Activated CD8-positive, alpha-beta T cell treated with anti-CD3 and anti-CD28 coated beads for 36 hours (primary cell): ENCODE results near the gene NEUROD2. TPM values are rescaled to one million over a fixed set of nuclear protein-coding genes. Genes with fewer than 3 reads are reported as not detected.

Experiments used
- ATAC-seq: fragments of 200-7000 bp; cut with Tn5 transposase; one replicate; pipeline ENCODE4 v1.10.0; 2021; ENCODE audit warnings: mild to moderate bottlenecking, moderate library complexity
- CTCF ChIA-PET: fragments of 350-600 bp; sonication (Branson Sonifier 250); formaldehyde crosslinking; loops from one replicate; lab custom pipeline; 2021; ENCODE audit warnings: antibody characterized with exemption; lab: Charles Lee
- POLR2A ChIA-PET: fragments of 350-600 bp; sonication (Branson Sonifier 250); formaldehyde crosslinking; loops from one replicate; lab custom pipeline; 2021; ENCODE audit warnings: antibody characterized with exemption; lab: Charles Lee
- DNase-seq: peaks from one replicate; pipeline ENCODE4 v3.0.0-alpha.2; 2020
- H3K27ac Mint-ChIP-seq: one replicate; pipeline ENCODE4 v1.8.0; 2021; ENCODE audit warnings: mild to moderate bottlenecking, mixed read lengths
- H3K27me3 Mint-ChIP-seq: one replicate; pipeline ENCODE4 v1.8.0; 2021; ENCODE audit warnings: mixed read lengths
- H3K36me3 Mint-ChIP-seq: one replicate; pipeline ENCODE4 v1.8.0; 2021; ENCODE audit warnings: low read depth, mixed read lengths
- H3K4me1 Mint-ChIP-seq: one replicate; pipeline ENCODE4 v1.8.0; 2021; ENCODE audit warnings: low read depth, mixed read lengths
- H3K4me3 Mint-ChIP-seq: one replicate; pipeline ENCODE4 v1.8.0; 2021; ENCODE audit warnings: mild to moderate bottlenecking, moderate library complexity, mixed read lengths
- H3K9me3 Mint-ChIP-seq: one replicate; pipeline ENCODE4 v1.8.0; 2021; ENCODE audit warnings: mixed read lengths
- CTCF ChIP-seq: fragments of 200-600 bp; IDR thresholded peaks from one replicate; pipeline ENCODE4 v1.8.0; 2022; ENCODE audit warnings: antibody characterized with exemption, mild to moderate bottlenecking
- intact Hi-C: fragments of 100-400 bp; cut with micrococcal nuclease; formaldehyde crosslinking; loops from one replicate; pipeline ENCODE4 v1.10.0; 2022
- total RNA-seq, 2 experiments: library from RNA; stranded (reverse); gene quantifications; one replicate each; pipeline ENCODE4 v1.2.3, GENCODE V29; 2021

NEUROD2 gene
- not detected for total RNA-seq

GRCh38 chr17:39607851-39608130 is at the start of gene NEUROD2:
Gene NEUROD2, minus strand, starts transcription at chr17:39607920. Its CDS starts 1,321 bp downstream, at chr17:39606599.
- DNase-seq: no peak
- TF ChIP-seq CTCF: no peak
- ChIA-PET CTCF (no interaction called here), POLR2A (interaction anchor here (1.4 kb wide), 2 partner anchors 9 to 69 kb away, joined by 3 read pairs; no protein-coding TSS in a partner anchor)
- Mint-ChIP-seq H3K36me3 (no peaks in the 10 kb centered on the region), H3K27ac (no peak within 1 kb of the TSS), H3K27me3 (peaks cover 48% of the 10 kb centered on the region), H3K4me3 (no peak within 1 kb of the TSS), H3K4me1 (peaks cover 18% of the 10 kb centered on the region), H3K9me3 (no peaks in the 10 kb centered on the region)
- ATAC-seq: no peak
- intact Hi-C loops: no loop called here

DNA sequence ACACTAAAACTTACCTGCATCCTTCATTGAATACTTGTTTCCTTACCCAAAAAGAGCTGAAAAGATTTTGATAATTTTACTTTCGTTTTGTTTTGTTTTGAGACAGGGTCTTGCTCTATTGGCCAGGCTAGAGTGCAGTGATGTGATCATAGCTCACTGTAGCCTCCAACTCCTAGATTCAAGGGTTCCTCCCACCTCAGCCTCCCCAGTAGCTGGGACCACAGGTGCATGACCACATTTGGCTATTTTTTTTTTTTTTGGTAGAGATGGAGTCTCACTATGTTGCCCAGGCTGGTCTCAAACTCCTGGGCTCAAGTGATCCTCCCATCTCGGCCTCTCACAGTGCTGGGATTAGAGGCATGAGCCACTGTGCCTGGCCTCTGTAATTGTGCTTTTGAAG is 47.4 kb upstream of the NEUROD2 start:
- no peaks in the 10 kb centered on the region for H3K27me3 Mint-ChIP-seq
- peaks cover 7% of the 10 kb centered on the region for H3K36me3 Mint-ChIP-seq
- no peak overlapping the region for H3K4me3 Mint-ChIP-seq
- ChIA-PET CTCF (interaction anchor here (0.6 to 6.4 kb wide), 16 partner anchors 10 to 371 kb away, joined by 3 to 146 read pairs (median 12); partner anchors contain the start of genes GRB7, MIEN1, PNMT and STARD3), POLR2A (interaction anchor here (1.5 kb wide), 1 partner anchor 14 kb away, joined by 4 read pairs; no protein-coding TSS in a partner anchor)
- ATAC-seq (no peak), DNase-seq (no peak)
- no peak for TF ChIP-seq CTCF
- H3K27ac Mint-ChIP-seq: no peak overlapping the region
- H3K9me3 Mint-ChIP-seq: no peaks in the 10 kb centered on the region
- H3K4me1 Mint-ChIP-seq: peaks cover 49% of the 10 kb centered on the region
- intact Hi-C loops: no loop called here

DNA sequence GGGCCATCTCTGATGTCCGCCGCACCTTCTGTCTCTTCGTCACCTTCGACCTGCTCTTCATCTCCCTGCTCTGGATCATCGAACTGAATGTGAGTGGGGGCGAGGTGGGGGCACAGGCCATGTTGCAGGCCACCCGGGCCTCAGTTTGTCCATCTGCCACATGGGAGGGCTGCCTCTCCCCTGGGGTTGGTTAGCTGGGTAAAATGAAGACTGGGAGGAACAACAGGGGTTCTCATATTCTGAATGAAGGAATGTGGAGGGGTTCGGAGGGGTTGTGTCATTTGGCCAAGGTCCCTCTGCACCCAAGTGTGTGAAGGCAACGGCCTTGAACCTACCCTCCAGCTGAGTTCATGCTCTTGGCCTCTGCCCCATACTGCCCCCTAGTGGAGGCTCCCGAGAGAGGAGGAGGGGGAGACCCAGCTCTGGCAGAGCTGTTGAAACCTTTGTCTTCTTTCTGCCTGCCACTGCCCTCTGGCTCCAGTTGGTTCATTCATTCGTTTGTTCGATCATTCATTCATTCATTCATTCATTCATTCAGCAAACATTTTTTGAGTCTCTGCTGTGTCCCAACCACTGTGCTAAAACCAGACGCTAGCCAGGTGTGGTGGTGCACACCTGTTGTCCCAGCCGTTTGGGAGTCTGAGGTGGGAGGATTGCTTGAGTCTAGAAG is 46.1 kb upstream of the NEUROD2 start:
- Mint-ChIP-seq H3K4me3 (no peak overlapping the region), H3K36me3 (peaks cover 7% of the 10 kb centered on the region), H3K4me1 (peaks cover 48% of the 10 kb centered on the region), H3K27ac (no peak overlapping the region), H3K9me3 (no peaks in the 10 kb centered on the region), H3K27me3 (no peaks in the 10 kb centered on the region)
- intact Hi-C loops: no loop called here
- ChIA-PET CTCF (interaction anchor here (0.5 to 6.4 kb wide), 44 partner anchors 8 to 572 kb away, joined by 3 to 146 read pairs (median 4); partner anchors contain the start of genes MIEN1, PGAP3, PNMT and STARD3), POLR2A (interaction anchor here (1.0 to 1.5 kb wide), 3 partner anchors 13 to 25 kb away, joined by 3 to 4 read pairs (median 4); no protein-coding TSS in a partner anchor)
- DNase-seq (peak; percentile 89), ATAC-seq (peak; percentile 91)
- TF ChIP-seq CTCF: peak; percentile 96

DNA sequence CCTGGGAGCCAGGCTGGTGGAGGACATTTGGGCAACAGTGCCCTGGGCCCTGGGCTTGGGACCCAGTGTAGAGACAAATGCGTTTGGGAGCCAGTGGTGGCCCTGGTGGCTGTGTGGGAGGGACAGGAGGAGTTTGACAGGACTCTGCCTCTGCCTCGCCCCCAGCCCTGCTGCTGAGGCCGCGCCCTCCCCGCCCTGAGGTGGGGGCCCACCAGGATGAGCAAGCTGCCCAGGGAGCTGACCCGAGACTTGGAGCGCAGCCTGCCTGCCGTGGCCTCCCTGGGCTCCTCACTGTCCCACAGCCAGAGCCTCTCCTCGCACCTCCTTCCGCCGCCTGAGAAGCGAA is 45.6 kb upstream of the NEUROD2 start:
- H3K27ac Mint-ChIP-seq: no peak overlapping the region
- peaks cover 9% of the 10 kb centered on the region for H3K36me3 Mint-ChIP-seq
- H3K4me3 Mint-ChIP-seq: no peak overlapping the region
- peaks cover 46% of the 10 kb centered on the region for H3K4me1 Mint-ChIP-seq
- TF ChIP-seq CTCF: no peak
- intact Hi-C loops: no loop called here
- ChIA-PET CTCF (interaction anchor here (0.5 to 6.4 kb wide), 39 partner anchors 9 to 573 kb away, joined by 3 to 146 read pairs (median 4); partner anchors contain the start of genes MIEN1, PNMT, STARD3 and TCAP), POLR2A (interaction anchor here (0.6 to 1.2 kb wide), 3 partner anchors 14 to 26 kb away, joined by 3 to 4 read pairs (median 3); no protein-coding TSS in a partner anchor)
- no peaks in the 10 kb centered on the region for H3K27me3 Mint-ChIP-seq
- no peaks in the 10 kb centered on the region for H3K9me3 Mint-ChIP-seq
- DNase-seq (no peak), ATAC-seq (no peak)
